Measurements from ENCODE around the gene CNDP1.

DNA sequence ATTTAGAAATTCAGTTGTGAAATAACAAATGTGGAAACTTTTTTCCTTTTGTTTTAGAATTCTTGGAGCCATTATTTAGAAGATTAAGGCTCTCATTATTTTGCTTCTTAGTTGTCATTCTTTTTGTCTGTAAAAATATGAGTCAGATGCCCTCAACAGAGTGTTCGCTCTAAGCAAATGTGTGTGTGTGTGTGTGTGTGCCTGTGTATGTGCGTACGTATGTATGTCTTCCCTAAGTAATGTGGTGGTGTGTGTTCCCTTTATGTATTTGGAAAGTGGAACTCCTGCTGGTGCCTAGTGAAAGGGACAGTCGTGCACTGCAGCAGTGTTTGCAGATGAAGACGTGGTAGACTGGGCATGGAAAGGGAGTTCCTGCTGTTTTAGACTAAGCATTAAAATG lies 90.9 kb downstream of the CNDP1 start:
- TF ChIP-seq, protein P1, sequence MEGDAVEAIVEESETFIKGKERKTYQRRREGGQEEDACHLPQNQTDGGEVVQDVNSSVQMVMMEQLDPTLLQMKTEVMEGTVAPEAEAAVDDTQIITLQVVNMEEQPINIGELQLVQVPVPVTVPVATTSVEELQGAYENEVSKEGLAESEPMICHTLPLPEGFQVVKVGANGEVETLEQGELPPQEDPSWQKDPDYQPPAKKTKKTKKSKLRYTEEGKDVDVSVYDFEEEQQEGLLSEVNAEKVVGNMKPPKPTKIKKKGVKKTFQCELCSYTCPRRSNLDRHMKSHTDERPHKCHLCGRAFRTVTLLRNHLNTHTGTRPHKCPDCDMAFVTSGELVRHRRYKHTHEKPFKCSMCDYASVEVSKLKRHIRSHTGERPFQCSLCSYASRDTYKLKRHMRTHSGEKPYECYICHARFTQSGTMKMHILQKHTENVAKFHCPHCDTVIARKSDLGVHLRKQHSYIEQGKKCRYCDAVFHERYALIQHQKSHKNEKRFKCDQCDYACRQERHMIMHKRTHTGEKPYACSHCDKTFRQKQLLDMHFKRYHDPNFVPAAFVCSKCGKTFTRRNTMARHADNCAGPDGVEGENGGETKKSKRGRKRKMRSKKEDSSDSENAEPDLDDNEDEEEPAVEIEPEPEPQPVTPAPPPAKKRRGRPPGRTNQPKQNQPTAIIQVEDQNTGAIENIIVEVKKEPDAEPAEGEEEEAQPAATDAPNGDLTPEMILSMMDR (IDR thresholded peaks at IDR 0.05) = no peak
- TF ChIP-seq POLR2A (IDR thresholded peaks at IDR 0.05) = no peak

All from body of pancreas (tissue), 4 donors.